Lung (tissue), 12 donors: ENCODE measurements around the gene FGF19. TPM values are rescaled to one million over a fixed set of nuclear protein-coding genes. Genes with fewer than 3 reads are reported as not detected.
"Not testable (repeated sequence)": the region's sequence is repeated elsewhere in the genome, so short reads cannot be mapped to it uniquely, and the experiment has no call there.

Experiments used
- ATAC-seq: fragments of 200-7000 bp; cut with Tn5 transposase; one replicate; pipeline ENCODE4 v1.9.1; 2020; ENCODE audit warnings: moderate number of reproducible peaks; ENCODE audit not compliant: insufficient read depth, low FRiP score
- DNase-seq, 3 donors: peaks; one replicate each; pipeline ENCODE4 v3.0.0-alpha.2; 2013 to 2017
- H3K27ac ChIP-seq, 2 donors: one replicate each; pipeline ENCODE4 v1.5.1; 2013; ENCODE audit warnings: mild to moderate bottlenecking in 2 of 2, moderate library complexity in 2 of 2, control low read depth in 1 of 2, inconsistent platforms in 1 of 2, low read depth in 1 of 2, low read length in 1 of 2
- H3K27me3 ChIP-seq, 3 donors: one replicate each; pipeline ENCODE4 v1.5.1; 2013; ENCODE audit warnings: low read length in 2 of 3; ENCODE audit not compliant: control insufficient read depth in 3 of 3, insufficient read depth in 3 of 3
- H3K36me3 ChIP-seq, 4 donors: one replicate each; pipeline ENCODE4 v1.5.1; 2013; ENCODE audit warnings: low read length in 4 of 4, mild to moderate bottlenecking in 1 of 4, moderate library complexity in 1 of 4; ENCODE audit not compliant: control insufficient read depth in 4 of 4, insufficient read depth in 4 of 4
- H3K4me1 ChIP-seq, 5 donors: one replicate each; pipeline ENCODE4 v1.5.1; 2013; ENCODE audit warnings: low read length in 5 of 5, mild to moderate bottlenecking in 2 of 5, moderate library complexity in 1 of 5; ENCODE audit not compliant: control insufficient read depth in 5 of 5, insufficient read depth in 5 of 5
- H3K4me3 ChIP-seq: one replicate; pipeline ENCODE4 v1.5.1; 2013; ENCODE audit warnings: mild to moderate bottlenecking, control low read depth, moderate library complexity
- H3K9ac ChIP-seq, 2 donors: one replicate each; pipeline ENCODE4 v1.5.1; 2013; ENCODE audit warnings: low read length in 2 of 2, control low read depth in 1 of 2; ENCODE audit not compliant: insufficient read depth in 1 of 2
- H3K9me3 ChIP-seq, 4 donors: one replicate each; pipeline ENCODE4 v1.5.1; 2013; ENCODE audit warnings: low read length in 3 of 4, mild to moderate bottlenecking in 1 of 4, moderate library complexity in 1 of 4; ENCODE audit not compliant: control insufficient read depth in 4 of 4, insufficient read depth in 3 of 4
- WGBS, 2 donors: extraction: QIAGEN DNeasy Blood & Tissue Kit; methylation state at CpG; one replicate each; pipeline ENCODE4 v1.1.7; 2013; 5-methylcytosine and 5-hydroxymethylcytosine counted together
- polyA plus RNA-seq, 2 donors: library from polyadenylated mRNA; stranded (reverse); fragments of 200-250 nt; gene quantifications; one replicate each; pipeline ENCODE4 v1.2.1, GENCODE V29; 2013
- total RNA-seq, 2 donors: library from RNA; depleted of rRNA in 1 of 2; stranded (reverse); fragments of >200 nt in 1 of 2; gene quantifications; one replicate each; pipeline ENCODE4 v1.2.1, GENCODE V29; 2014 to 2021
- TF ChIP-seq, protein P1 (sequence below): IDR thresholded peaks from 2 replicates; pipeline ENCODE4 v1.5.1; 2012; ENCODE audit warnings: mild to moderate bottlenecking; ENCODE audit errors: control extremely low read depth, extremely low read depth
- donor health status: control.
- donor health status: control.
- donor health status: Bipolar disorder and iron deficiency.
- donor health status: healthy.
- donor health status: DM: yes; HTN: yes; CAD: no.

FGF19 gene
- total and polyA plus RNA-seq, 4 donors = 0.09 TPM; not detected in 3

GRCh38 chr11:69689484-69690319 lies 14.1 kb downstream of the FGF19 start:
- TF ChIP-seq, protein P1, sequence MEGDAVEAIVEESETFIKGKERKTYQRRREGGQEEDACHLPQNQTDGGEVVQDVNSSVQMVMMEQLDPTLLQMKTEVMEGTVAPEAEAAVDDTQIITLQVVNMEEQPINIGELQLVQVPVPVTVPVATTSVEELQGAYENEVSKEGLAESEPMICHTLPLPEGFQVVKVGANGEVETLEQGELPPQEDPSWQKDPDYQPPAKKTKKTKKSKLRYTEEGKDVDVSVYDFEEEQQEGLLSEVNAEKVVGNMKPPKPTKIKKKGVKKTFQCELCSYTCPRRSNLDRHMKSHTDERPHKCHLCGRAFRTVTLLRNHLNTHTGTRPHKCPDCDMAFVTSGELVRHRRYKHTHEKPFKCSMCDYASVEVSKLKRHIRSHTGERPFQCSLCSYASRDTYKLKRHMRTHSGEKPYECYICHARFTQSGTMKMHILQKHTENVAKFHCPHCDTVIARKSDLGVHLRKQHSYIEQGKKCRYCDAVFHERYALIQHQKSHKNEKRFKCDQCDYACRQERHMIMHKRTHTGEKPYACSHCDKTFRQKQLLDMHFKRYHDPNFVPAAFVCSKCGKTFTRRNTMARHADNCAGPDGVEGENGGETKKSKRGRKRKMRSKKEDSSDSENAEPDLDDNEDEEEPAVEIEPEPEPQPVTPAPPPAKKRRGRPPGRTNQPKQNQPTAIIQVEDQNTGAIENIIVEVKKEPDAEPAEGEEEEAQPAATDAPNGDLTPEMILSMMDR = no peak
- ATAC-seq (no peak), DNase-seq (no peak)
- Histone ChIP-seq H3K36me3 (no peaks in the 10 kb centered on the region), H3K4me3 (no peak overlapping the region), H3K27ac (no peak overlapping the region), H3K27me3 (peaks cover 0 to 3% (median 0%) of the 10 kb centered on the region in 3 donors), H3K9ac (no peak overlapping the region), H3K4me1 (peaks cover 0 to 2% (median 0%) of the 10 kb centered on the region in 5 donors), H3K9me3 (peaks cover 0 to 6% (median 1%) of the 10 kb centered on the region in 4 donors)
- 87 to 92% methylated on average over 5 of the region's 5 CpGs for whole genome bisulfite sequencing, 2 donors

DNA sequence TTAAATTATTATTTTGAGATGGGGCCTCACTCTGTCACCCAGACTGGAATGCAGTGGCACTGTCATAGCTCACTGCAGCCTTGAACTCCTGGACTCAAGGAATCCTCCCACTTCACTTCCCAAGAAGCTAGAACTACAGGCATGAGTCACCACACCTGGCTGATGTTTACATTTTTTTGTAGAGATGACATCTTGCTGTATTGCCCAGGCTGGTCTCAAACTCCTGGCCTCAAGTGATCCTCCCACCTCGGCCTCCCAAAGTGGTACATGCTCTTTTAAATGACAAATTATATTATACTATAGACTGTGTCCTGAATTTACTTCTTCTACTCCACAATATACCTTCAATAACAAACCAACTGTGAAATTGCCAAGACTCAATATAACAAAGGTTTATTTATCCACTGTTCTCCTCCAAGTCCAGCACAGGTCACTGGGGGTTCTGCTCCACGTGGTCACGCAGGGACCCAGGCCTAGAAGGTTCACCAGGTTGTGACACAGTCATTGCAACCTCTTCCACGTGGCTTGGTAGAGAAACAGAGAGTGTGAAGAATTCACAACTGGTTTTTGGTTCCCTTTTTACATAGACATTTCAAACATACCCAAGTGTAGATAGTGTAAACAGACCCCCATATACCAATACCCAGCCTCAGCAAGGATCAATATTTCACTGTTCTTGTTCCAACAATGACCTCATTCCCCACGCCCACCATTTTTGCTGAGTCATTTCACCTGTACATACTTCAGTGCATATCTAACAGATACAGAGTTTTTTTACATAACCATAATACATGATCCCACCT lies 15.7 kb downstream of the FGF19 start:
- H3K36me3 ChIP-seq, H3K27ac ChIP-seq, H3K4me1 ChIP-seq, H3K27me3 ChIP-seq, H3K4me3 ChIP-seq, H3K9ac ChIP-seq, DNase-seq, ATAC-seq, H3K9me3 ChIP-seq: not testable (repeated sequence)
- 60 to 73% methylated on average over 5 of the region's 5 CpGs for WGBS, 2 donors

DNA sequence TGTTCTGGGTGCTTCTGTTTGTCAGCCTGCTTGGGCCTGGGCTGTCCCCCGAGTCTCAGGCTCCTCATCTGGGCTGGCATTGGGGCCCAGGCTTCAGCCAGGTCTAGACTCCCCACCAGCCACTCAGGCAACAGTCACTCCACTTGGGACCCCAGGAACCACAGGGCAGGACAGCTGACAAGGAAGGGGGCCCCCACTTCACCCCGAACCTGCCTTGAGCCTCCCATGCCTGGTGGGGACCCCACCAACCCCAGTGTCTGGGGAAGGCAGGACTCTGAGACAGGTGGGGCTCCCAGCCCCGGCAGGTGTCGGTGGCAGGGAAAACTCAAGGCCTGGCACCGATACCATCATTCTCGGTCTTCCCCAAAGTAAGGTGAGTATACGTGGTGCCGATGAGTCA lies 17.0 kb downstream of the FGF19 start:
- H3K27me3 ChIP-seq = peaks cover 0 to 3% (median 0%) of the 10 kb centered on the region in 3 donors
- no peak overlapping the region for H3K27ac ChIP-seq
- ATAC-seq (no peak), DNase-seq (no peak)
- H3K36me3 ChIP-seq = no peaks in the 10 kb centered on the region
- TF ChIP-seq, protein P1 = no peak
- no peak overlapping the region for H3K4me3 ChIP-seq
- WGBS, 2 donors = 89 to 92% methylated on average over 8 of the region's 8 CpGs
- no peak overlapping the region for H3K9ac ChIP-seq
- H3K4me1 ChIP-seq = peaks cover 0 to 2% (median 0%) of the 10 kb centered on the region in 5 donors
- peaks cover 0 to 6% (median 0%) of the 10 kb centered on the region in 4 donors for H3K9me3 ChIP-seq

GRCh38 chr11:69686452-69686851 lies 17.4 kb downstream of the FGF19 start:
- Histone ChIP-seq H3K36me3 (no peaks in the 10 kb centered on the region), H3K27me3 (peaks cover 0 to 3% (median 0%) of the 10 kb centered on the region in 3 donors), H3K9ac (no peak overlapping the region), H3K9me3 (peaks cover 0 to 6% (median 0%) of the 10 kb centered on the region in 4 donors), H3K4me3 (no peak overlapping the region), H3K27ac (no peak overlapping the region), H3K4me1 (peaks cover 0 to 2% (median 0%) of the 10 kb centered on the region in 5 donors)
- TF ChIP-seq, protein P1 = no peak
- no peak for ATAC-seq
- no peak for DNase-seq
- 76 to 82% methylated on average over 13 of the region's 13 CpGs for WGBS, 2 donors
